SH-SY5Y (cell line): Measurements from ENCODE around the gene DISP2.

Source experiments
- GATA2 ChIP-seq: IDR thresholded peaks from 2 replicates; pipeline ENCODE4 v1.6.1; 2011; ENCODE audit warnings: mild to moderate bottlenecking, low read depth, low read length
- GATA3 ChIP-seq: IDR thresholded peaks from 2 replicates; pipeline ENCODE4 v1.6.1; 2011; ENCODE audit warnings: low read depth, mild to moderate bottlenecking, low read length, moderate library complexity

DNA sequence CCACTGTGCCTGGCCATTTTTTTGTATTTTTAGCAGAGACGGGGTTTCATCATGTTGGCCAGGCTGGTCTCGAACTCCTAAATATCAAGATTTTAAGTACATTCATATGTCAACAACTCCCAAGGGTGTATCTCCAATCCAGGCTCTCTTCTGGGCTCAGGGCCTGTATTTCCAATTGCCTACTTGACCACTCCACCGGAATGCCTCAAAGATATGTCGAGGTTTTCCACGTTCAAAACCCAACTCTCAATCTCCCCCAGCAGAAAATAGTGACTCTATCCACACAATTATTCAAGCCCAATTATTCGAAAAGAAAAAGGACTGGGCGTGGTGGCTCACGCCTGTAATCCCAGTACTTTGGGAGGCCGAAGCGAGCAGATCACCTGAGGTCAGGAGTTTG lies 22.6 kb downstream of the DISP2 start:
- no peak for TF ChIP-seq GATA3
- TF ChIP-seq GATA2 = no peak
